Stimulated activated naive B cell treated with anti-CD40 and anti-IgM and Interleukin-4, amounts not matched to agents 10 μg/mL and 1 μg/mL and 100 μg/mL, for 72 hours (primary cell): ENCODE data around the gene TSPOAP1.

ENCODE experiments used
- ATAC-seq, 2 donors: fragments of 150-1000 bp; cut with Tn5 transposase; replicated peaks; 2 replicates each; pipeline ENCODE4 v1.10.0; 2021; ENCODE audit warnings: moderate library complexity in 1 of 2
- DNase-seq: peaks from one replicate; pipeline ENCODE4 v3.0.0; 2021
- H3K27ac Mint-ChIP-seq: one replicate; pipeline ENCODE4 v1.8.0; 2022; ENCODE audit warnings: mild to moderate bottlenecking, mixed read lengths
- H3K27me3 Mint-ChIP-seq, 2 donors: one replicate each; pipeline ENCODE4 v1.8.0; 2022; ENCODE audit warnings: mixed read lengths in 2 of 2
- H3K36me3 Mint-ChIP-seq, 2 donors: one replicate each; pipeline ENCODE4 v1.8.0; 2022; ENCODE audit warnings: mixed read lengths in 2 of 2, mild to moderate bottlenecking in 1 of 2
- H3K4me1 Mint-ChIP-seq, 2 donors: one replicate each; pipeline ENCODE4 v1.8.0; 2022; ENCODE audit warnings: mixed read lengths in 2 of 2, mild to moderate bottlenecking in 1 of 2
- H3K4me3 Mint-ChIP-seq, 2 donors: one replicate each; pipeline ENCODE4 v1.8.0; 2022; ENCODE audit warnings: mild to moderate bottlenecking in 2 of 2, mixed read lengths in 2 of 2, moderate library complexity in 1 of 2
- H3K9me3 Mint-ChIP-seq, 2 donors: one replicate each; pipeline ENCODE4 v1.8.0; 2022; ENCODE audit warnings: mixed read lengths in 2 of 2, mild to moderate bottlenecking in 1 of 2

TSPOAP1 gene

DNA sequence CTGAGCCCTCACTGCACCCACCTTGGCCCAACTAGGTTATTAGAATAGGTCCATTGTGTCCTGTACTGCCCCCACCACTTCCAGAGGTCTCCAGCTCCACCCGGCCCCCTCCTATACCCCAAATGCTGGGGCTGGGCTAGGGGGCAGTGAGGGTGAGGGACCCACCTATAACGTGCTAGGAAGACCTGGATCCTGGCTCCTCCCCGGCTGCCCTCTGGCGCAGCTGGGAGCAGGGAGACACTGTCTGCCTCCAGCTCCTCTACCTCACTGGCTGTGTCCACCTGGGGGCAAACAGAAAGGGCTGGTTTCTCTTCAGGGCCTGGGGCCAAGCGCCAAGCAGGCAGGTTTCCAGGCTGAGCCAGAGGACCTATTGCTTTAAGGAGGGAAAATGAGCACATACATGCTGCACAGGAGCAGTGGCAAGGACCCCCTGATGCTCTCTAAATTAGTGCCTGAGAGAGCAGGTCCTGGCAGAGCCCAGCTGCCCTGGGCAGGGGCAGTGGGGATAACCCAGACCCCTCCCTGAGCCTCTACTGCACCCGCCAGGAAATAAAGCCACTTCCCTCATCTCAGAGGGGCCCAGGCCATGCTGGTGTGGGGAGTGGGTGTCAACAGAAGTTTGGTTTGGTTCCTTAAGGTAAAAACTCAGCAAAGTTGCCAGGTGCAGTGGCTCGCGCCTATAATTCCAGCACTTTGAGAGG is 12.2 kb downstream of the TSPOAP1 start:
- peaks cover 10 to 14% of the 10 kb centered on the region in 2 donors for H3K4me1 Mint-ChIP-seq
- no peak for DNase-seq
- no peaks in the 10 kb centered on the region for H3K27me3 Mint-ChIP-seq
- H3K36me3 Mint-ChIP-seq: no peaks in the 10 kb centered on the region
- no peak for ATAC-seq
- no peaks in the 10 kb centered on the region for H3K9me3 Mint-ChIP-seq
- H3K27ac Mint-ChIP-seq: peak overlapping the region; percentile 20
- no peak overlapping the region for H3K4me3 Mint-ChIP-seq

DNA sequence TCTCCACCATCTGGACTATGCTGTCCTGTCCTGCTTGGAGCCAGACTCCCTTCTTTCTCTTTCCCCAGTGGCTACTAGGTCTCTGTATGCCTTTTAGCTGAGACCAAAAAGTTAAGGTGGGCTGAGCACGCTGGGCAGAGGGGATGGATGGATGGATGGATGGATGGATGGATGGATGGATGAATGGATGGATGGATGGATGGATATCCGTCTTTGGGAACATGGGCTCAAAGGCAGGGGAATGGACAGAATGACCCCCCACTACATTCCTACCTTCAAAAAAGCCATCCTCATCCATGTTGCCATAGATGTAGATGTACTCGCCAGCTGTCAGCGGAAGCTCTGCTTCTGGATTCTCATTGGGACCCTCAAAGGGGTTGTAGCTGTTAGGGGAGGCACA is 12.8 kb downstream of the TSPOAP1 start:
- Mint-ChIP-seq H3K36me3 (no peaks in the 10 kb centered on the region), H3K27me3 (no peaks in the 10 kb centered on the region), H3K4me3 (no peak overlapping the region), H3K4me1 (peaks cover 10 to 14% of the 10 kb centered on the region in 2 donors), H3K27ac (peak overlapping the region; percentile 20), H3K9me3 (no peaks in the 10 kb centered on the region)
- ATAC-seq (no peak), DNase-seq (no peak)

DNA sequence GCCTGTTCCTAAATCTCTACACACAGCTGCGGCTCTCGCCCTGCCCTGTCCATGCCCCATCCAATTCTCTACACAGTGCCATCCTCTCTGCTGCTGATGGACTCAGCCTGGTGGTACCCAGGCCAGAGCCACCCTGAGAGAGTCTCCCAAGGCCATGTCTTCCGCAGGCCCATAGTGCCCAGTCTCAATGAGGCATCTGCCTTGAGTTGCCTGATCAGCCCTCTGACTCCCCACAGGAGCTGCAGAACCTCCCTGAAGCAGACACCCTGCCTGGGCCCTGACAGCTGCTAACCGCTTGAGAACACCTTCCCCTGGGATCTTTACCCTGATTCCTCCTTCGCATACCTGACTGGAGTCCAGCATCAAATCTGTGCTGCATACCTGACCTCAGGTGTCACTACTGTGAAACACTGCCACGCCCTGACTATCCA is 13.3 kb downstream of the TSPOAP1 start:
- Mint-ChIP-seq H3K9me3 (no peaks in the 10 kb centered on the region), H3K4me1 (peaks cover 10 to 14% of the 10 kb centered on the region in 2 donors), H3K4me3 (no peak overlapping the region), H3K36me3 (no peaks in the 10 kb centered on the region), H3K27ac (no peak overlapping the region), H3K27me3 (no peaks in the 10 kb centered on the region)
- ATAC-seq (no peak), DNase-seq (no peak)

DNA sequence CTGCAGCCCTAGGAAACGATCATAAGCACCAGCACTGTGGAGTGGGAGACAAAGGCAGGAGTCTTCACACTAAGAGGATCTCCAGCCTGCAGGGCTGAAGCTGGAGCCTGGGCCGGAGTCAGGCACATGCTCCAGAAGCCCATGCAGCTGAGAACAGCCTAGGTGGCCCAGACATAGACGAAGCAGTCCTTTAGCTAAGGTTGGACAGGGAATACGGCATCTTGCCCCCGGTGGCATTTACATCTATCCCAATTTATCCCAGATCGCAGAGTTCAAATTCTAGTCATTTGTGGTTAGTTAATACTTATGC is 13.9 kb downstream of the TSPOAP1 start:
- Mint-ChIP-seq H3K9me3 (no peaks in the 10 kb centered on the region), H3K36me3 (no peaks in the 10 kb centered on the region), H3K27ac (no peak overlapping the region)

DNA sequence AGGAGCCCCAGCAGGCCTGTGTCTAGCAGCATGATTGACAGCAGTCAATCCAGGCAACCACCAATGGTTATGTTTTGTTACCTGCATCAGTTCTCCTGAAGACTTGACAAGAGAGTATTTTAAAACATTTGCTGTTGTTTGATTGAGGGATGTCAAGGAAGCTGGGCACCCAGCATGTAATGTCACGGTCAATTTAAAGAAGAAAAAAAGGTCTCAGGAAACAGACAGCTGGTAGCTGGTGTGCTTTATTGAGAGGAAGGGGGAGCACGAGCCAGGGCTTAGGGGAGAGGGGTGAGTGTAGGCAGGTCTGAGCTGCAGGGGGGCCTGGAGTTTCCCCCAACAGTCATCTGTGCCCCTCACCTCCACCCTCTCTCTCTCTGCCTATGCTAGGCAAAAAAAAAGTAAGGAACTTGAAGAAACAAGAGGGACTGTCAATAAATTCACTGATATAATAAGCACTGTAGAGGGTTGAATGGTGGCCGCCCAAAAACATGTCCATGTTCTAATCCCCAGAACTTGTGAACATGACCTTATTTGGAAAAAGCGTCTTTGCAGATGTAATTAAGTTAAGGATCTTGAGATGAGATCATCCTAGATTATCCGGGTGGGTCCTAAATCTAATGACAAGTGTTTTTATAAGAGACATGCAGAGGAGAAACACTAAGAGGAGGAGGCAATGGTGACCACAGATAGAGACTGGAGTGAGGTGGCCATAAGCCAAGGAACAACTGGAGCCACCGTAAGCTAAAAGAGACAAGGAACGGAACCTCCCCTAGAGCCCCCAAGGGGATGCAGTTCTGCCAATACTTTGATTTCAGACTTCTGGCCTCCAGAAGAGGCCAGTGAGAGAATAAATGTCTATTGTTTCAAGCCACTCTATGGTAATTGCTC is 14.5 kb downstream of the TSPOAP1 start:
- H3K27ac Mint-ChIP-seq: no peak overlapping the region
- DNase-seq: no peak
- H3K36me3 Mint-ChIP-seq: no peaks in the 10 kb centered on the region
- H3K27me3 Mint-ChIP-seq: no peaks in the 10 kb centered on the region
- H3K9me3 Mint-ChIP-seq: no peaks in the 10 kb centered on the region
- peaks cover 10 to 14% of the 10 kb centered on the region in 2 donors for H3K4me1 Mint-ChIP-seq
- no peak overlapping the region for H3K4me3 Mint-ChIP-seq
- no peak for ATAC-seq

More for the DNA sequence above, 13.9 kb downstream of the TSPOAP1 start:
- no peak for ATAC-seq
- peaks cover 10 to 14% of the 10 kb centered on the region in 2 donors for H3K4me1 Mint-ChIP-seq
- no peak for DNase-seq
- no peak overlapping the region for H3K4me3 Mint-ChIP-seq
- H3K27me3 Mint-ChIP-seq: no peaks in the 10 kb centered on the region

DNA sequence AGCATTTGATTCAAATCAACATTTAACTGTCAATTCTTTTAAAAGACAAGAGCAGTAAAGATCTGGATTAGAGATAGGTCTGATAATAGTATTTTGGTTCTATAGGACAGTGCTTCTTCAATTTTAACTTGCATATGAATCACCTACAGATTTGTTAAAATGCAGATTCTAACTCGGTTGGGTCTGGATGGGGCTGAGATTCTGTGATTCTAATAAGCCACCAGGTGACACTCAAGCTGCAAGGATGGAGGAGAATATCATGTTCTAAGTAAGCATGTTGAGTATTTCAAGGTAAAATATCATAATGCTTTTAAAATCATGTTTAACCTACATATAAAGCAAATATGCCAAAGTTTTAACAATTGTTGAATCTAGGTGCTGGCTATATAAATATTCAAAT is 15.8 kb downstream of the TSPOAP1 start:
- no peaks in the 10 kb centered on the region for H3K27me3 Mint-ChIP-seq
- no peak overlapping the region for H3K4me3 Mint-ChIP-seq
- H3K9me3 Mint-ChIP-seq: no peaks in the 10 kb centered on the region
- no peaks in the 10 kb centered on the region for H3K36me3 Mint-ChIP-seq
- H3K27ac Mint-ChIP-seq: no peak overlapping the region
- peaks cover 7 to 8% of the 10 kb centered on the region in 2 donors for H3K4me1 Mint-ChIP-seq
- no peak for ATAC-seq
- no peak for DNase-seq

DNA sequence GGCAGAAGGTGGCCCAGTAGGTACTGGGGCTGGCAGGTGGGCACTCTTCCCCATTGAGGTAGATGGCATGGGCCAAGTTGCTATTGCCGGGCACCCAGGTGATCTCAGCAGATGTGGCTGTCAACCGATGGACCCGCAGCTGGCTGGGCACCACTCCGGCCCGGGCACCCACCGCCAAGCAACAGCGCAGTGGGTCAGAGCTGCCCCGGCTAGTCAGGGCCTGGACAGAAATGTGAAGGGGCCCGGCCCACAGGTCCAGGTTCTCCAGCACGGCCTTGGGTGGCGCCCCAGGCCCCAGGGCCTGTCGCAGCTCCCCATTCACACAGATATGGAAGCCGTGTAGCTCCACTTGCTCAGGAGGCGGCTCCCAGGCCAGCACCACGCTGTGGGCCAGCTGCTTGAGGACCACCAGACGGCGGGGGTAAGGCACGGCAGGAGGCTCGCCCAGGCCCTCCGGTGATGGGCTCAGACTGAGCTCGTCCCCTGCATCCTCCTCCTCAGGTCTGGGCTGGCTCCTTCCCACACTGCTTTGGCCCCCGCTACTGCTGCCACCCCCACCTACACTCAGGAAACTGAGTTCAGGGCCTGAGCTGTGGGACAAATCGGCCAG is 16.5 kb downstream of the TSPOAP1 start:
- Mint-ChIP-seq H3K27me3 (no peaks in the 10 kb centered on the region), H3K36me3 (no peaks in the 10 kb centered on the region), H3K4me3 (no peak overlapping the region), H3K4me1 (peaks cover 0 to 1% of the 10 kb centered on the region in 2 donors), H3K9me3 (no peaks in the 10 kb centered on the region), H3K27ac (no peak overlapping the region)
- DNase-seq (no peak), ATAC-seq (no peak)

DNA sequence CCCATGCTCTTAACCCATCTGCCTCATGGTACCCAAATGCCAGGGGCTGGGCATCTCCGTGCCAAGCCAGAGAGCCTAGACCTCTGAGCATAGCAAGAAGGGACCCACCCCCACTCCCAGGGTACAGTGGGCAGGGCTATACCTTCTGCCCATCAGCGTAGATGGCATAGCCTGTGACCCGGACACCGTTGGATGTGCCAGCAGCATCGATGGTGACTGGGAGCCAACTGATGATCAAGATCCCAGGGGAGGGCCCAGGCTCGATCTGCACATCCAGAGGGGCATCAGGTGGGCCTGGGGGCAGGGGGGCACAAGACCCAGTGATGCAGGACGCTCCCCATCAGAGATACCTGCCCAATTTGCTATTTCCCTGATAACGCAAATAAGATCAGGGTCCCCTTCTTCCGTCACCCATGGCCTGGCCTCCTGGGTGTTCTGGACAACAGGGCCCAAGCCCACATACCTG is 17.1 kb downstream of the TSPOAP1 start:
- Mint-ChIP-seq H3K27ac (peak overlapping the region; percentile 61), H3K4me3 (no peak overlapping the region), H3K27me3 (no peaks in the 10 kb centered on the region)

DNA sequence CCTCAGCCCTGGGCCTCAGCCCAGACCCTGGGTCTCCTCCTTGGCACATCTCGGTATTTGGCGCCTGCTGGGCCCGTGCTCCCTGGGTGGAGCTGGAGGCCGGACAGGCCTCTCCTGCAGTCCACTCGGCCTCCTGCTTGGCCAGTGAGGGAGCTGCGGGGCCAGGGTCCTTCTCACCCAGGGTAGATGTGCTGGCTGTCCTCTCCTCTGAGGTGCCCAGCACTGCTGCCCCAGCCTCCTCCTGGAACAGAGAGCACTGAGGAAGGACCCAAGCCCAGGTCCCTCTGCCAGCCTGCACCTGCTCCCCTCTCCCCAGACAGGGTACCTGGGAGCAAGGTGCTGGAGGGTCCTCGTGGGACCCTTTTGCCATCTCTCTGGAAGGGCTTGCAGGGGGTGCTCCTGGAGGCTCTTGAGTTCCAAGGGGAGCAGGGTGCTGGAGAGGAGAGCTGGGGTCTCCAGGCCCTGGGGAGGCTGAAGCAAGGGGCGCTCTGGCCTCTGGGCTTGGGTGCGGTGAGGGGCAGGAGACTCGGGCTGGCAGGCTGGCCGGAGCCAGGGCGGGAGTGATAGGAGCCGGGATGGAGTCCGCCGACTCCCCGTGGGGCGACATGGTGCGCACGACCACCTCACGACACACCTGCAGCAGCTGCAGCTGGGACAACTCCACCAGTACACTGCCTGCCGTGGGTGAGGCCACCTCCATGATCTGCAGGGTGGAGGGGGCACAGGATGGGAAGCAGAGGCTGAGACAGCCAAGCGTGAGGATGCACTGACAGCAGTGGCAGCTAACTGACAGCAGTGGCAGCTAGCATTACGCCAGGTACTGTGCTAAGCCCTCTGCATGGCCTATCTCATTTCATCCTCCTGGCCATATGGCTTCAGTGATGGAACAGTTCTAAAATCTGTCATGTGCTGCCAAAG is 17.8 kb downstream of the TSPOAP1 start:
- H3K4me1 Mint-ChIP-seq: no peaks in the 10 kb centered on the region
- no peaks in the 10 kb centered on the region for H3K9me3 Mint-ChIP-seq
- DNase-seq: no peak
- no peak overlapping the region for H3K4me3 Mint-ChIP-seq
- no peaks in the 10 kb centered on the region for H3K27me3 Mint-ChIP-seq
- H3K36me3 Mint-ChIP-seq: no peaks in the 10 kb centered on the region
- H3K27ac Mint-ChIP-seq: no peak overlapping the region
- ATAC-seq: no peak

More for the DNA sequence above, 17.1 kb downstream of the TSPOAP1 start:
- Mint-ChIP-seq H3K9me3 (no peaks in the 10 kb centered on the region), H3K4me1 (no peaks in the 10 kb centered on the region), H3K36me3 (no peaks in the 10 kb centered on the region)
- ATAC-seq (no peak), DNase-seq (no peak)

DNA sequence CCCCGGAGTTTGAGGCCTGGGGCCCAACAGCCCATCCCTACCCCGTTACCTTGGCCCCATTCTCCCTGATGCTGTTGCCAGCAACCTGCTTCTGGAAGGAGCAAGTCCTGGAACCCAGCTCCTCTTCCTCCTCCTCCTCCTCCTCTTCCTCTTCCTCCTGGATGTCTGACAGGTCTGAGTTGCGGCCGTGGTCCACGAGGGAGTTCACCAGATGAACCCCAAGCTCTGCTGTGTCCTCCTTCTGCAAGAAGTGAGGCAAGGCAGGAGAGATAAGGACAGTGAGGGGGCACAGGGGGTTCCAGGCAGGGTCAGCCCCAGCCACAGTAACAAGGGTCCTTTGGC is 18.7 kb downstream of the TSPOAP1 start:
- no peaks in the 10 kb centered on the region for H3K9me3 Mint-ChIP-seq
- H3K4me1 Mint-ChIP-seq: no peaks in the 10 kb centered on the region
- DNase-seq (no peak), ATAC-seq (no peak)
- no peaks in the 10 kb centered on the region for H3K27me3 Mint-ChIP-seq
- no peaks in the 10 kb centered on the region for H3K36me3 Mint-ChIP-seq
- H3K27ac Mint-ChIP-seq: no peak overlapping the region
- H3K4me3 Mint-ChIP-seq: no peak overlapping the region

DNA sequence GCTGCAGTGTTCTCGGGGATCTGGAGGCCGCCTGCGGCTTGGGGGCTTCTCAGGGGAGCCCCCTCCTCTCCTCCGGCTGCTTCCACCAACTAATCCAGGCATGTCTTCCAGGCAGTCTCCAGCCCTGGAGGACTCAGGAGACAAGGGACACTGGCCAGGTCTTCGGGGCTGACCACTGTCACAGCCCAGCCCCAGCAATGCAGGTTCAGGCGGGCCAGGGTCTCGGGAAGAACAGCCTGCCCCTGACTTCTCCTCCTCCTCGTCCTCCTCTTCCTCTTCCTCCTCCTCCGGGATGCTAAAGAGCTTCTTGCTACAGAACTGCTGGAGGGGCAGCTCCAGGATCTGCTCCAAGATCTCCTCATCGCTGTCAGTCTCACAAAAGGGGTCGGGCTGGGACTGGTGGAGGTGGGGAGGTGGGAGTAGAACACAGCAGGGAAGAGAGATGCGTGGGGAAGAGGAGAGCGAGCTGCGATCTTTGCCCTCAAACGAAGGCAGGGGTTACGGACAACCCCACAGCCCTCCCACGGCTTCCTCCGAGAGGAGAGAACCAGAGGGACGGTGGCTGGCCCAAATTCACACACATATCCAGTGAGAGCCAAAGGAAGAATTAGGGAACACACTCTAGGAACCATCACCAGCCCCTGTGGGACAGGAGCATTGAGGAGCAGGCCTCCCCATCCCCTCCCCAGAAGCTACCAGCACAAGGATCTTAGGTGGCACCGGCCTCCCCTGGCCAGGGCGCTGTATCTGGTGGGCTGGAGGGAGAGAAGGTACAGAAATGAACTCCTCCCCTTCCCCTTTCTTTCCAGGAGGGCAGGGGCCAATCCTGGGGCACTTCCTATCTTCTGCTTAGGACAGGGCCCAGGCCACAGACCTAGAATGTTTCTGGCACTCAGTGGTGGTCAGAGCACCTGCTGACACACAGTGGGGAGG is 19.3 kb downstream of the TSPOAP1 start:
- H3K9me3 Mint-ChIP-seq: no peaks in the 10 kb centered on the region
- H3K36me3 Mint-ChIP-seq: no peaks in the 10 kb centered on the region
- H3K27me3 Mint-ChIP-seq: no peaks in the 10 kb centered on the region
- ATAC-seq (no peak), DNase-seq (no peak)
- H3K4me3 Mint-ChIP-seq: no peak overlapping the region
- H3K27ac Mint-ChIP-seq: no peak overlapping the region
- peaks cover 2 to 3% of the 10 kb centered on the region in 2 donors for H3K4me1 Mint-ChIP-seq

DNA sequence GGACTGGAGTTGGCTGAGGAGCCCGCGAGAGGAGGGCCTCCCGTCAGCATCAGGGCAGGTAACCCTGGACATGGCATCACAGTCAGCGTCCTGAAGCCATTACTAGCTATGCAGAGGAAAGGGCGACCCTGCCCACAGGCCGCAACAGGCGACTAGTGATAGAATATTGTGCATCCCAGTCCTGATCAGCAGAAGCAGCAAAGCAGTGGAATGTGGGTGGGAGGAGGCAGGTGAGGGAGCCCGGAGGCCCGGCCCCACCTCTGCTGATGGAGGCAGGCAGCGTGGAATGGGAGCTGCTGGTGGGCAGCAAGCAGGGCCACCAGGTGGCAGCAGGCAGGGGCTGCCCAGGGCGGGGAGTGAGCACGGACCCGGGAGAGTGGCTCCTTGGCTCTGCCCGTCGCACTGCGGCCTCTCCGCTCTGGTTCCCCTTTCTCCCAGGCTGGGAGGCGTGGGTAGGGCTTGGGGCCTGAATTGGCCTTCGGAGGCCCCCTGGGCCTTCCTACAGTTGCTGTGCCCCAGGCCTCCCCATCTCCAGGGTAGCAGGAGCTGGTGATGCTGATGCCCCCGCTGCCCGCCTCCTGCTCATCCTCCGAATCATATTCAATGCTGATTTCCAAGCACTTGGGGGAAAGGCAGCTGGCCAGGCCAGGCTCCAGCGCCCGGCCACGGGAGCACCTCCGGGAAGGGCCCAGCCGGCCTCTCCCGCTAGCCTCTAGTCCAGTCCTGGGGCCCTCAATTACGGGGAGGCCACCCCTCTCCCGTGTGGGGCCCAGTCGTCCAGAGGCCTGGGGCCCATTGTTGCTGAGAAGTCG is 20.2 kb downstream of the TSPOAP1 start:
- Mint-ChIP-seq H3K4me3 (no peak overlapping the region), H3K27ac (peak overlapping the region; percentile 37), H3K36me3 (no peaks in the 10 kb centered on the region), H3K4me1 (peaks cover 6 to 9% of the 10 kb centered on the region in 2 donors), H3K9me3 (no peaks in the 10 kb centered on the region), H3K27me3 (no peaks in the 10 kb centered on the region)
- no peak for ATAC-seq
- DNase-seq: no peak
